Measurements from ENCODE around the gene BDKRB2. TPM values are rescaled to one million over a fixed set of nuclear protein-coding genes. Genes with fewer than 3 reads are reported as not detected.

Gene BDKRB2
- total and polyA plus RNA-seq, 7 donors, result 0.11 to 0.56 (median 0.35) TPM

- no peak for TF ChIP-seq CTCF (IDR thresholded peaks at IDR 0.05)
- WGBS, 3 donors, result 68 to 77% (median 69%) methylated on average over 8 of the region's 8 CpGs
- Histone ChIP-seq H3K9me3 (no peaks in the 10 kb centered on the region), H3K27me3 (ENCODE audit: insufficient read depth in 3 of 3, low read length in 2 of 3) (peaks cover 0 to 4% (median 0%) of the 10 kb centered on the region in 3 donors), H3K4me1 (no peaks in the 10 kb centered on the region), H3K4me3 (no peak overlapping the region), H3K27ac (no peak overlapping the region), H3K36me3 (ENCODE audit: insufficient read depth in 1 of 2, low read depth in 1 of 2) (no peaks in the 10 kb centered on the region)
- intact Hi-C loops (cut with DNase I), result no loop called here
- ATAC-seq (no peak), DNase-seq (no peak)
Observed at GRCh38 chr14:96167224-96168148, 37.2 kb upstream of the BDKRB2 start.

GRCh38 chr14:96168581-96168980 is 36.1 kb upstream of the BDKRB2 start:
- WGBS, 3 donors, result 91 to 97% (median 94%) methylated on average over 4 of the region's 4 CpGs
- no peak for ATAC-seq

GRCh38 chr14:96170961-96171592 is 33.6 kb upstream of the BDKRB2 start:
- WGBS, 3 donors, result 65 to 67% (median 66%) methylated on average over 14 of the region's 14 CpGs
- TF ChIP-seq CTCF (IDR thresholded peaks at IDR 0.05), result no peak
- no peak for DNase-seq
- H3K4me3 ChIP-seq, result no peak overlapping the region
- H3K27me3 ChIP-seq (ENCODE audit: insufficient read depth in 3 of 3, low read length in 2 of 3), result peaks cover 0 to 17% (median 6%) of the 10 kb centered on the region in 3 donors
- H3K4me1 ChIP-seq, result no peaks in the 10 kb centered on the region
- H3K9me3 ChIP-seq, result no peaks in the 10 kb centered on the region
- ATAC-seq, result no peak
- H3K27ac ChIP-seq, result no peak overlapping the region
- intact Hi-C loops (cut with DNase I), result no loop called here
- no peaks in the 10 kb centered on the region for H3K36me3 ChIP-seq (ENCODE audit: insufficient read depth in 1 of 2, low read depth in 1 of 2)

More at GRCh38 chr14:96168581-96168980, 36.1 kb upstream of the BDKRB2 start:
- Histone ChIP-seq H3K9me3 (no peaks in the 10 kb centered on the region), H3K27ac (no peak overlapping the region), H3K27me3 (ENCODE audit: insufficient read depth in 3 of 3, low read length in 2 of 3) (peaks cover 0 to 4% (median 4%) of the 10 kb centered on the region in 3 donors), H3K4me1 (no peaks in the 10 kb centered on the region), H3K4me3 (no peak overlapping the region), H3K36me3 (ENCODE audit: insufficient read depth in 1 of 2, low read depth in 1 of 2) (no peaks in the 10 kb centered on the region)
- intact Hi-C loops (cut with DNase I), result no loop called here
- DNase-seq, result no peak
- no peak for TF ChIP-seq CTCF (IDR thresholded peaks at IDR 0.05)

GRCh38 chr14:96173636-96174475 is 30.8 kb upstream of the BDKRB2 start:
- peaks cover 0 to 24% (median 6%) of the 10 kb centered on the region in 3 donors for H3K27me3 ChIP-seq (ENCODE audit: insufficient read depth in 3 of 3, low read length in 2 of 3)

More at GRCh38 chr14:96173636-96174475, 30.8 kb upstream of the BDKRB2 start:
- intact Hi-C loops (cut with DNase I), result no loop called here
- no peak for ATAC-seq
- no peak for TF ChIP-seq CTCF (IDR thresholded peaks at IDR 0.05)
- 91 to 97% (median 94%) methylated on average over 21 of the region's 21 CpGs for WGBS, 3 donors
- H3K27ac ChIP-seq, result no peak overlapping the region
- no peaks in the 10 kb centered on the region for H3K4me1 ChIP-seq
- no peaks in the 10 kb centered on the region for H3K9me3 ChIP-seq
- no peak for DNase-seq
- H3K36me3 ChIP-seq (ENCODE audit: insufficient read depth in 1 of 2, low read depth in 1 of 2), result no peaks in the 10 kb centered on the region
- H3K4me3 ChIP-seq, result no peak overlapping the region
